GM18508 (cell line): ENCODE results near the gene SKOR1.

Experiments used
- ATAC-seq: cut with Tn5 transposase; IDR thresholded peaks from one replicate; pipeline ENCODE4 v1.9.1; 2021; ENCODE audit warnings: moderate number of reproducible peaks; ENCODE audit not compliant: insufficient read depth, unreplicated experiment

SKOR1 gene

DNA sequence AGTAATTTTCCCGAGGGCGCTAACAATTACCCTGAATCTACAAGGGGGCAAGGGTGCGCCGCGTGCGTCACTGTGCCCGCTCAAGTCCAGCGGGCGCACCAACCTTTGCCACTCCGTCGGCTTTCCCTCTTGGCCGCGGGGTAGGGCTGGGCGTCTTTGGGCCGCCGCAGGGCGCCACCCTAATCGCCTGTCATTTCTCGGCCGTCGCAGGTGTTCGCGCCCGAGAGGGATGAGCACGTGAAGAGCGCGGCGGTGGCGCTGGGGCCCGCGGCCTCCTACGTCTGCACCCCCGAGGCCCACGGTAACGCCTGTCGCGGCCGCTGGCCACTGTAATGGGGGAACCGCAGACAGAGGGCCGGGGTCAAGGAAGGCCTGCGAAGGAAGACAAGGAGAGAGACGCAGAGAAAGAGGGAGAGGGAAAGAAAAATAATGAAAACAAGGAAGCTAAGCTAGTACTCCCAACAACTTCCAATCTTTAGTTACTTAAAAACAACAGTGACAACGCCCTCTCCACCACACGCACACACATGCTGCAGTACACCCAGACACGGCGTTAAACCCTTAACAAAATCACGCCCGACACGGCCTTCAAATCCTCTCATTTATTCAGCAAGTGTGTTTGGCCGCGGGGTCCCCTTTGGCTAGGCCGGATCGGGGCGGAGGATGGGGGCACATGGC lies 3.8 kb downstream of the SKOR1 start:
- ATAC-seq = no peak

DNA sequence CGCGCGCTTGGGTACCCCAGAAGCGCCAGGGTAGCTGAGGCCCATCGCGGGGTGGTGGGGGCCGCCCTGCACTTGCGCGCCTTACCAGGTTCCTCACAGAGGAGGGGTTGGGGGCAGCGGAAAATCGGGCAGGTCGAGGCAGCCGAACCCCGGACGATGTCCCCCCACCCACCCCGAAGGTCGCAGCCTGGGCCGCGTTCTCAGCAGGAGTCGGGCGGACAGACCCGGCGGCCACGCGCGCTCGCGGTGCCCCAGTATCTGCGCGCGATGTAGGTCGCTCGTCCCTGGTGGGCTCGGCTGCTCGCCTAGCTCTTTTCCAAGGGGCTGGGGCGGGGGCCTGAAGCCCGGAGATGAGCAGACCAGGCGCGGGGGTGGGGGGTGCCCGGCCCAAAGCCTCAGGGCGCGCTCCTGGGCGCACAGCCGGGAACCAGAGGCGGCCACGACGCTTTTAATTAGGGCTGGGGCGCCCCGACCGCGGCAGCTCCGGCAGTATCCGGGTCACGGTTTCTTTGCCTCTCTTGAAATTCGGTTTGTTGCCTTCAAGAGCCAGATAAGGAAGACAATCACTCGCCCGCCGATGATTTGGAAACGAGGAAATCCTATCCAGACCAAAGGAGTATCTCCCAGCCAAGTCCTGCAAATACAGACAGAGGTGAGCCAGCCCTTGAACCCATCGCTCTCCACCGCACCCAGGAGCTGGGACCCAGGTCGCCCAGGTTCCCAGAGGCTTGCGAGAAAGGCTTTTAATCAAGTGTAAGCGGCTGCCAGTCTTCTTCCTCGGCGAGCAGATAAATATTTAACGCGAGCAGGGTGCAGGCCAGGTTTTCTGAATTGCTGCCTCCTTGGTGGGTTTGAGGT lies 4.6 kb downstream of the SKOR1 start:
- ATAC-seq = no peak

DNA sequence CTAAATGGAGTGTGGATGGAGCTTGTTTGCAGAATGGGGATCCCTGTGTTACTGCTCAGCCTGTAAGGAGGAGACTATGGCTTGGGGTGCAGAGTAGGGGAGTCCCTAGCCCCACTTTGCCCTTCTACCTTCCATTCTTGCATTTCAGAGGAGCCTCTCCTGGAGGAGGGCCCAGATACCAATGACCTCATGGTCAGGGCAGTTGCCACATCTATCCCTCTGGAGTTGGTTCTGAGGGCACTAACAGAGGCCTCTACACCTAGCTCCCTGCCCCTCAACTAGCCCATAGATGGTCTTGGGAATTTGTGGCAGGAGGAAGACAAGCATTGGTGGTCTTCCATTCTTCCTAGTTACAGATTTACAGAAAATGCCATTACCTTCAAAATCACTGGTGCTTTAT lies 6.1 kb downstream of the SKOR1 start:
- ATAC-seq = no peak

DNA sequence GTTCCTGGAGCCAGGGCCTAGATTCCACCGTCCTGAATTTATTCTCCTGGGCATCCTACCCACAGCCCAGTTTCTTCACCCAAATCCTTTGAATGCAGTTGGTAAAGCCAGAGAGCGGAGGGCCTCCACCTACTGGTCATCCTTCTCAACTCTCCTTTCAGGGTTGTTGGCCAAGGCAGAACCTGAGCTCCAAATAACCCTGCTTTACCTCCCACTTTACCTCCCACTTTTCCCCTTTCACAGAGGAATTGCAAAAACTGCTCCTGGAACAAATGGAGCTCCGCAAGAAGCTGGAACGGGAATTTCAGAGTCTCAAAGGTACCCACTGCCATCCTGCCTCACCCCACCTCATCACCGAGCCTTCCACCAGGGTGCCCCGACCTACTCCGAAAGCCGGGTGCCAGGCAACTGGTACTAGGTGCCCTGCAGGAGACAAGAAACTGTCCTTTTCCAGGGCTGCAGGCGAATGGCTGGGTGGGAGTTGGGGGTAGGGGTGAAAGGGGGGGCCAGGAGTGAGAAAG lies 6.8 kb downstream of the SKOR1 start:
- no peak for ATAC-seq

DNA sequence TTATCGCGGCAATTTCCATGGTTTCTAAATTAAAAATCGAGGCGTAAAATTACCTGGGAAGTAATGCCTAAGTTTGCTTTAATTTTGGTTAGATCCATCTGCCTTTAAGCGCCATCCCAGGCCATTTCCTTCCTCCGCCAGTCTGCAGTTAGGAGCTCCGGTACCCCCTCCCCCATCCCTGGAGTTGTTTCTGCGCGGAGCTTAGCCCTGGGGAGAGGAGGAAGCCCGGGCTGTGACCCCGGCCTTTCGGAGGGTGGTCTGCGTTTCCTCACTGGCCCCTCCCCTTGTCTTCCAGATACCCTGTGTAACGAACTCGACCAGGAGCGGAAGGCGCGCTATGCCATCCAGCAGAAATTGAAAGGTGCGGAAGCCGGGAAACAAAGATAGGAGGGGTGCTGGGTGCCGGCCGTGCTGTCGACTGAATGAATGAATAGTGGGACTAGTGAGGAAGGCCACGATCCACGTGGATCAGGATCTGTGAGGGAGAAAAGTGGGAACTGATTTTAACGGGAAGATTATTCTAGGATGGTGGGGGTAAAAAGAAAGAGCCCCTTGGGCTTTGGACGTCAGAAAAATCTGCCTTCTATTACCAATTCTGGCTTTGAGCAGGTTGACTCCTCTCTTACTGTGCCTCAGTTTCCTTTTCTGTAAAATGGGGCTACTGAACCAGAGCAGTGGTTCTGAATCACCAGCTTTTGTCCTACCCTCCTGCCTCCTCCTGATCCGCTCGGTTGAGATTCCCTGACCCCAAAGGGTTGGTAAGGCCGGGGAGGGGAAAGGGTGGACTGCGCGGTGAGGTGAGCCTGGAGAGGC lies 7.8 kb downstream of the SKOR1 start:
- ATAC-seq = no peak

DNA sequence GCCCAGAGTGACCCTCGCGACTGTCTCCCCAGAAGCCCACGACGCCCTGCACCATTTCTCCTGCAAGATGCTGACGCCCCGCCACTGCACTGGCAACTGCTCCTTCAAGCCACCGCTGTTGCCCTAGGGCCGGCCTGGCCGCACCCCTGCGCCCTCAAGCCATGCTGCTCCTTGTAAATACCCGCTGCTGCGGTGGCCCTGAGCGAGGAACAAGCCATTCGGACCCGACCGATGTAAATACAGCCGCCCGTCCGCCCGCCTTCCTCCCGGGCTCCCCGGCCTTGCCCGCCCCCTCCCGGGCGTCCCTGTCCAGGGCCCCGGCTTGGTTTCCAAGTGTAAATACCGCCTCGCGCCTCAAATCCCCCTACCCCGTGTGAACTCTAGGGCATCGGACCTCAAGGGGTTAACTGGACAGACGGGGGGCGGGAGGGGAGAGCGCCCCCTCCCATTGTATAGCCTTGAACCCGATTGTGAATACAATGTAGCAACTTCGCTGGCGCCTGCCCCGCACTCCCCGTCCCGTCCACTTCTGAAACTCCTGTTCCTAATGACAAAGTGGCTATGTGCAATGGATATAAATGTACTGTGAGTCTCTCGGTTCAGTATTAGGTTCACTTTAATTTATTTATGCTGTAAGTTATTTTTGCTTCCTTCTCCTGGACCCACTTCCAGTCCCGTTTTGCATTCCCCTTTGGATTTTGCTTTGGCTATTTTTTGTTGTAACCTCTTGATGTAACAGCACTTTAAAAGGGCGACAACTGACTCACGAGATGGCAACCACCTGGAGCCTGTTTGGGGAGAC lies 8.6 kb downstream of the SKOR1 start:
- no peak for ATAC-seq

DNA sequence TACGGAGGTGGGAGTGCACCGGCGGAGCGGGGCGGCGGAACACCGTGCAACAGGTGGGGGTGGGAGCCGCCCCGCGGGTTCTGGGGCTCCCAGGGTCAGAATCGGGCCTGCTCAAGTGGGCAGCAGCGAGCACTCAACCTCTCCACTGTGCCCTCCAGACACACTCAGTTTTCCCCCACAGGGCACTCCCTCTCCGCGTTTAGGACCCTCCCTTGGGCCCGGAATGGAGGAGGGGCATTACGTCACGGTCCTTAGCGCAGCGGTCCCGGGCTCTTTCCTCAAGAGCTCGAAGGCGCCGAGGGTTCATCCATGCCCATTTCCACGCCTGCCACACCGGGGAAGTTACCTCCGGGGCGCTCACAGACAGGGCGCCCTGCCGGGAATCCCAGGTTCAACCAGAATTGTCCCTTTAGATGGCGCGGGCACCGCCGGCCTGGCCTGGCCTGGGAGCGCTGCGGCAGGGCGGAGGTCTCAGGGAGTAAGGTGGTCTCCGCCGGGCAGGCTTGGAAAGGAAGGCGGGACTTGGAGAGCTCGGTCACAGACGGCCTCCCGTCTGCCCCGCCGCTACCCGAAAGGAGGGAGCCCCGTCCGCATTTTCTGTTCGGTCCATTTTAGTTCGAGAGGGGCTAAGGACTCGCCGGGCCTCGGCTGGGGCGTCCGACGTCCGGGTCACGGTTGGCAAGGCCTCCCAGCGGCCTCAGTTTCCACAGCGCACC lies 9.4 kb downstream of the SKOR1 start:
- ATAC-seq = no peak

DNA sequence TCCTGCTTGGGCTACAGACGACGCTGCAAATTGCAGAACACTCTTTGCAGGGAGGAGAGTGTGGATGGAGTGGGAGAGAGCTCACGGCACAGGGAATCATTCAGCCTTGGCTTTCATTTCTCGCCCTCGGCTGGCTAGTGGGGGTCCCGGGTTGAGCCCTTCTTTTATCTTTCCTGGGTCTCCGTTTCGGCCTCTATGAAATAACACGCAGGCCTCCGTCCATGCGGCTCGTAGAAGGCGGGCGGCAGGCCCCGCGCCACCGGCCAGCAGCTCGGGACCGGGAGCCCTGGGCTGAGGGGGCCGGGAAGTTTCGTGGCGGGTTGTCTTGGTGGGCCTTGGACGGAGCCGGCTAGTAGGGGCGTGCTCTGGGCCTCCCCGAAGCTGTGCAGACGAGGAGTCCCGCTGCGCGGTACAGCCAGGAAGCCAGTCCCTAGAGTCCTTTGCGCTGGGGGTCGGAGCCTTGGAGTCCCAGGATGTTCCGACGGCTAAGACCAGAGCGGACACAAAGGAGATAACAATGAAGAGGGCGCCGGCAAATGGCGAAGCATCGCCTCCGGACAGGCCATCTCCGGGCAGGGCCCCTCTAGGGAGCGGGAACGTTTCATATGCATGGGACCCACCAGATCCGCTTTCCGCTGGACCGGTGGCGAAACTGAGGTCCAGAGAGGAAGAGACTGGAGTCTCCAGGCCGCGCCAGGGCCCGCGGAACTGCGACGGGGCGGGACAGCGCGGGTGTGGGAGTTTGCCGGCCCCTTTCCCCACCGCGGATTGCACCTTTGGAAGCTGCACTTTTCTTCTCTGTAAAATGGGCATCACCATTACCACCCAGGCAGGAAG lies 10.2 kb downstream of the SKOR1 start:
- ATAC-seq = no peak

DNA sequence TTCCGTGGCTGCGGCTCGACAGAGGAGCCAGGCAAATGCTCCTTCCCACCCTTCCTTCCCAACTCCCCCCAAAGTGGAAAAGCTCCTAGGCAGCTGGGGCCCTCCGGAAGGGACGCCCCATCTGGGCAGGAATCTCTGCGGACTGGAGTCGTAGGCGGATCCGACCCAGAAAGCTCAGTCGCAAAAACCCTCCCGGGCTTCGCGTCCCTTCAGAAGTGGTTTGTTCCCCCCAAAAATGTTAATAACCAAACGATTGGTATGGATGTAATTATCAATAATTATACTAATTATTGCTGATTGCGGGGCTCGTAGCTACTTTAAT lies 10.8 kb downstream of the SKOR1 start:
- ATAC-seq = no peak

DNA sequence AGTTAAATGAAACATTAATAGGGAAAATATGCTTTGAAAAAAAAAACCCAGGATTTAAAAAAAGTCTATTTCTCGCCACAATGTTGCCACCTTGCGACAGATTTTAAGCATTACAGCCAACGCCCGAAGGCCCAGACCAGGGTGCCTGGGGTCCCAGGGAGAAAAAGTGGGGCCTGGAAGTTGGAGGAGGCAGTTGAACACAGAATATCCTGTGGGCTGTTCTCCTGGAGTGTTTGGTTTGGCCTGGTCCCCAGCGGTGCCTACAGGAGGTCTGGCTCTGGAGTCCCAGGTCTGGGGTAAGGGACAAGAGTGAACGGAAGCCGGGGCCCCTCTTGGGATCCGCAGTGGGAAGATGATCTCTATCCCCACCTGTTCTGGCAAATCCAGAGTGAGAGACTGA lies 11.2 kb downstream of the SKOR1 start:
- ATAC-seq = no peak

DNA sequence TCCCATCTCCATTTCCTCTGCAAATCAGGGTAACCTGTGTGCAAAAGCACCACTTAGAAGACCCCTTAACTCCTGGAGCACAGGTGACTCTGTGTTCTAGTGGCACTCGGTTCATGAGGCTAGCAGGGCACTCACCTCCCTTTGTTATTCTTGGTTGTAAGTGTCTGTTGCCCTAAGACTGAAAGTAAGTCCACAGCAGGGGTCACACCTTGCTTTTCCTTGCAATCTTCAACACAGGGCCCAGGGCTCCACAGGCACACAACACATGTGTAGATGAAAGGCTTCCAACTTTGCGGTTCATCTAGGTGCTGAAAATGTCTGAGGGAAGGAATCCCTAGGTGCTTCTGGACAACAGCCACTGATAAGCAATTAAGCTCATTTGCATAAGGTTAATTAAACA lies 11.6 kb downstream of the SKOR1 start:
- no peak for ATAC-seq

DNA sequence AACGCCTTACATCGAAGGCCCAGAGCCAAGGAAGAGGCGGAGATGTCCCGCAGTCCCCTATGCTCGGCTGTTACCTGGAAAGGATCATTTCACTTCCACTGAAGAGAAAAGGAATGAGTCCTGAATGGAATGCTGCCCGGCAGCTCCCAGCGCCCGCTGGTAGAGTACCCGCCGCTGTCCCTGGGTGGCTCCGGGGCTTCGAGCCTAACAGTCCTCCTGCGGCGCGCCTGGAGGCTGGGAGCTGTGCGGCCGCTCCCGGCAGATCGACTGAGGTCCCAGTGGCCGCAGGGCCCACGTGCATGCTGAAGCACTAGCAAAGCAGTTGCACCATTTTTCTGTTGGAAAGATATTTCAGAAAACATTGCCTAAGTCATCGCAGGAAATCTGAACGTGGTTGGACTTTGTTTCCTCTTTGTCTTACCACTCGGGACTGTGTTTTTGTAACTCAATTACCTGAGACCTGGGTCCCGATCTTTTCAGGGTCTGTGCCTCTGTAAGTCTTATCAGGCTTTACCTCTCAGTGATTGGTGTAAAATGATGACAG lies 13.6 kb downstream of the SKOR1 start:
- no peak for ATAC-seq

DNA sequence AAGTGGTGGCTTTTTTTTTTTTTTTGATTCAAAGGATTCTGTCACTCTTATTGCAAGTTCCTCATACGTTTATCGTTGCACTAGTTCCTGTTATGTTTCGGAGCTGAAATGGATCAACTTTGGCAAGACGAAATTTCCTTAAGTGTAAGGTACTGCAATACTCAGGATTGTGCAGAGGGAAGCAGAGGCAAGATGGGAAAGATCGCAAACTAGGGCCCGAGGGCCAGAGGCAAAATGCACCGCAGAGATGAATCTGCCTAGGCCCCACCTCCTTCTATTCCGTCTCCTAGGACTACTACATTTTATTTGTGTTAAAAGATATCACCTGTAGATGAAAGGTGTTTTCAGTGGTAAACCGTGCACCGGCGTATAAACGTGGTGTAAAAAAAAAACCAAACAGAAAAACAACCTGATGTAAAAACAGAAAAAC lies 14.2 kb downstream of the SKOR1 start:
- ATAC-seq = no peak

DNA sequence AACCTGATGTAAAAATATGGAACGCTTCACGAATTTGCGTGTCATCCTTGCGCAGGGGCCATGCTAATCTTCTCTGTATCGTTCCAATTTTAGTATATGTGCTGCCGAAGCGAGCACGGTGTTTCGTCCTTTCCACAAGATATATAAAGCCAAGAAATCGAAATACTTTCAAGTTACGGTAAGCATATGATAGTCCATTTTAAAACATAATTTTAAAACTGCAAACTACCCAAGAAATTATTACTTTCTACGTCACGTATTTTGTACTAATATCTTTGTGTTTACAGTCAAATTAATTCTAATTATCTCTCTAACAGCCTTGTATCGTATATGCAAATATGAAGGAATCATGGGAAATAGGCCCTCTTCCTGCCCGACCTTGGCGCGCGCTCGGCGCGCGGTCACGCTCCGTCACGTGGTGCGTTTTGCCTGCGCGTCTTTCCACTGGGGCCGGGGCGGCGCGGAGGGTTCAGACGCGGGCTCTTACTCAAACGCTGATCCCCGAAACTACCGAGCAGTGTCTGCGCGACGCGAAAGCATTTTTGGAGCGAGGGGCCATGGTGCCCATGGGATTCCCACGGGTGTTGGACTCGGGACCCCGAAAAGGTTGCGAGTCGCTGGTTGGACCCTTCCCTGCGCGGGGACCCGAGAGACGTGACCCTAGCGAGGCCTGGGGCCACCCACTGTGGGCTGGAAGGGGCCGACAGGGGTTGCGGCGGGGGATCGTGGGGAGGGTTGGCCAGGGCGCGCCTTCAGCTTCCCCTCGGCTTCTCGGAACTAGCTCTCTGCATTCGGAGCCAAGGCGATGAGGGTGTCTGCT lies 14.8 kb downstream of the SKOR1 start, which contains the start of gene RNU6-1:
Gene RNU6-1, minus strand, starts transcription at position 117 of the 820 bp plus-strand sequence.
- no peak for ATAC-seq

DNA sequence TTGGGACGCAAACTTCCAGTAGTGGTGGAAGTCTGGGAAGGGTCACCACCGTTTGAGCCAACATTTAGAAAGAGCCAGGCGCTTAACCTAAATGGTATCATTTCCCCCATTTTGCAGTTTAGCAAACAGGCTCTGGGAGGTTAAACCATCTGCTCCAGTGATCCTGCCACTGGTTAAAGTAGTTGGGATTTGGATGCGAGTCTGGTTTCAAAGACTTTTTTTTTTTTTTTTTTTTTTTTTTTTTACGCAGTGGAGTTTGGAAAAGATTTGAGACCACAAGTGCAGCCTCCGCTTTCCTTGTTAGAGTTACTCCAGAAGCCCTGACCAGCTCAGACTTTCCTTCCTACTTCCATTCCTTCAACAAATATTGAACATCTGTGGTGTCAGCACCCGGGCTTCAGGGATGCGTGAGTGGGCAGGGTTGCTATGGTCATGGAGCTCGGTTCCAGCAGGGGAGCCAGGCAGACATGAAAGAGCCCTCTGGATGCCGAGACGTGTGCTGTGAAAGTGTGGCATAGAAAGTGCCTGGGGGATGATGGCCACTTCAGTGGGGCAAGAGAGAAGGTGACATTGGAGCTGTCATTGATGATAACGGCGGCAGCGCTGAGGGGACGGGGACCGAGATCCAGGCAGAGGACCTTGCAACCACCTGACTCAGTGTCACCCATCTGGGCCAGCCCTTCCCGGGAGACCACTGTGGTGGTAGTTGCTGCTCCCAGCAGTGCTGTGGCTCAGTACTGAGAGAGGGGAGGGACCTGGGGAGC lies 15.6 kb downstream of the SKOR1 start:
- ATAC-seq = no peak

DNA sequence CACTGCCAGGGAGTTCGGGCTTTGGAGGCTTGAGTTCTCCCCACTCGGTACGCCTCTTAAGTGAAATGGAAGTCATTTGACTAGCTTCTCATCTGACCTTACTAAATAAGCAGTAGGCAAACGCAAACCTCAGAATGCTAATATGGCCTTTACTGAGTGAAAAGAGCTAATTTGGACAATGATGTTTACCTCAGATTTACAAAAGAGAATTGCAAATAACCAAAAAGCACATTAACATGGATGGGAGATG lies 16.1 kb downstream of the SKOR1 start:
- no peak for ATAC-seq

DNA sequence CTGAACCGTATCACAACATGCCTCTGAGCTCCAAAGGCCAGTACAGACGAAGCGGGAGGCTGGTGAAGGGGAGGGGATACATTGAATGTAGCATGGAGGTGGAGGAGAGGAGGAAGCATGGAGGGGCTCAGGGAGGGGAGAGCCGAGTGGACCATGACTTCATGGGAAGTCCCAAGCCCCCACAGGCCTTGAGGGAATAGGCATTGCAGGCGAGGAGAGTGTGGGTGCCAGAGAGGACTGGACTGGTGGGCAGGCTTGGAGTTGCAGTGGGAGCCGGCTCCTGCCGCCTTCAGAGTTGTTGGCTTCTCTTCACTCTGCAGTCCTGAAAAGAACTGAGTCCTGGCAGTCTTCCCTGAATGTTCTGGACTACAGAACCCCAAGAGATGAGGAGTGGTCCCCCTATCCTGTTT lies 17.8 kb downstream of the SKOR1 start:
- ATAC-seq = no peak
